ENCODE data around the gene PCBP4.
"Not testable (repeated sequence)": the region's sequence is repeated elsewhere in the genome, so short reads cannot be mapped to it uniquely, and the experiment has no call there.

Gene PCBP4

GRCh38 chr3:51937014-51937413 is 30.2 kb downstream of the PCBP4 start:
- DNase-seq = no peak

DNA sequence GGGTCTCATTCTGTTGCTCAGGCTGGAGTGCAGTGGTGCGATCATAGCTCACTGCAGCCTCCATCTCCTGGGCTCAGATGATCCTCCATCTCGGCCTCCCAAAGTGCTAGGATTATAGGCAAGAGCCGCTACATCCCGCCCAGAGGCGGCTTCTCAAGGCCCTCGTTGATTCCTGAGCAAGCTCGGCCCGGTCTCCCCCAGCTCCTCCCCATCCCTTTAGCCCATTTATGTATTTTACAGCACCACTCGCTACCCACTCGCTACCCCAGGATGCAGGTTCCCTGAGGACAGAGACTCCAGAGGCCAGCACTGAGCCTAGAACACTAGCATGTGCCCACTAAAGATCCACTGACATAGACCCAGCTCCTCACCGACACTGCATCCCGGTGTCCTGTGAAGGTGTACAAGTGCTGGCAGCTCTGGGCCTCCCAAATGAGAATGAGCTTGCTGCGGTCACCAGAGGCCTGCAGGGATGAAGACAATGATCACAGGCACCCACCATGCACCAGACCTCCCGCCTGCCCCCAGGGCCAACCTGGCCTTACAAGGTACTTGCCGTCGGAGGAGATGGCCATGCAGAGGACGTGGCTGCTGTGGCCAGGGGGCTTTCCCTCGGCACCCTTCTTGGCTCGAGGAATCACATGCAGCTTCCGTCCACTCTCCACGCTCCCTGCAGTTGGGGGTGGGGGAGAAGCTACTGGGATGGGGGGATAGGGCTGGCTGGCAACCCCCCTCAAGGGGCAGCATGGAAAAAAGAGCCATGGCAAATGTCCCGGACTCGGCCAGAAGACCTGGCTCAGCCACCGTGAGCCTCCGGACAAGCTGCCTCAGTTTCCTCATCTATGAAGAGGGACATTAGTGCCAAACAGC is 31.1 kb downstream of the PCBP4 start:
- no peak for DNase-seq

DNA sequence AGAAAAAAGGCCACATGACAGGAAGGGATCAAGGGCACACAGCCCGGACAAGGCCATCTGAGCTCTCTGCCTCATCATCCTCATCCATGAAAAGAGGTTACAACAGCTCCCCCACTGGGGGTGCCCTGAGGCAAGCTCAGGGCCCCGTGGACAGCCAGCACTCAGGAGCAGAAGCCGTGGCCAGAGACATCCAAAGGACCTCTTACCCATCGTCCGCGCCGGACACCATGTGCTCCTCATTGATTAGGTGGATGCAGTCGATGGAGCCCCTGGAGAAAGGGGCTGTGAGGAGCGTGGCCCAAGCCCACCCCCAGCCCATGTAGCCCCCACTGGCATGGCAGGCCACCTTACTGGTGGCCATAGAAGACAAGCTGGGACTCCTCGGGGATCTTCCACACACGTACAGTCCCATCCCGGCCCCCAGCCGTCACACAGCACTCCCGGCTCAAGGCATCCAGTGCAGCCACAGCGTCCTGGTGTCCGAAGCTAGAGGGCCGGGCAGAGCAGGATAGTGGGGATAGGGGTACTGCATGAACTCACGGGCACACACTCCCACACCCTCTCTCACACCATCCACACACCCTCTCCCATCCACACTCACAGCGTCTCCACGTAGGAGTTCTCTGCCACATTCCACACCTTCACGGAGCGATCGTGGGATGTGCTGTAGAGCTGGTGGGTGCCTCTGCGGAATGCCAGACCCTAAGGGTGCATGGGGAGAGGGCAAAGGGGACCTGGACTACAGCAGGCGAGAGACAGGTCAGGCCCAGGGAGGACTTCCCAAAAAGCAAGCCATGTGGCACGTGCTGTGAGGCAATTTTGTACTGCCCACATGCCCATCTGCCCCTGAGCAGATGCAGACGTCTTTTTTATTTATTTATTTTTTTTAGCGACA is 32.0 kb downstream of the PCBP4 start:
- no peak for DNase-seq

DNA sequence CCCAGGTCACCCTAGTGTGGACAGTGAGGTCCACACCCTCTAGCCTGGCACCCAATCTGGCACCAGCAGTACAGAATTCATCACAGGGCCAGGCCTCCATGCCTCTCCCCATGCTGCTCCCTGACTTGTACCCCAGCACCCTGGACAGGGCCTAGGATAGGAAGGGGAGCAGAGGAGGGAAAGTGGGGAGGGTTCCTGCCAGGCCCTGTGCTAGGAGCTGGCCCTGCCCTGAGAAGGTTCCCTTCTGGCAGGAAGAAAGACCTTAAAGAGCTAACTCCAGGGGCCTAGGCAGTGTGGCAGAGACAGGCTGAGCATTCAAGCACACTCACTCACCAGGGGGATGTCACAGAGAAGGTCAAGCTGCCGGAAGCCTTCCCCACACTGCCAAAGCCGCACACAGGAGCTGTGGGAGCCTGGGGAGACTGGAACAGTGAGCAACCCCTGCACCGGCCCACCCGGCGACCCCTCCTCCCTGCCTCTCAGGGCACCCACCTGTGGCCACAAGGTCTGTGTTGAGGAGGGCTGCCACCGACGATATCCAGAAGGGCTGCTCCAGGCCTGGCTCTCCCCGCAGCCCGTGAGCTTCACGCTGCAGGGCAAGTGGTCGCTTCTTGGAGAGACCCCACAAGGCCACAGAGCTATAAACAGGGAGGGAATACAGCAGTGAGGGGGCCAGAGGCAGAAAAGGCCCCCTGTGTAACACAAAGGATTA is 33.0 kb downstream of the PCBP4 start:
- no peak for DNase-seq

- DNase-seq = no peak
Measured at GRCh38 chr3:51933471-51934138, 33.6 kb downstream of the PCBP4 start.

GRCh38 chr3:51932471-51933370 is 34.5 kb downstream of the PCBP4 start:
- no peak for DNase-seq

GRCh38 chr3:51931756-51932155 is 35.5 kb downstream of the PCBP4 start:
- no peak for DNase-seq

GRCh38 chr3:51930439-51930838 is 36.8 kb downstream of the PCBP4 start:
- DNase-seq = no peak

GRCh38 chr3:51929420-51930003 is 37.7 kb downstream of the PCBP4 start:
- DNase-seq = no peak

- DNase-seq = not testable (repeated sequence)
Measured at GRCh38 chr3:51928981-51929380, 38.3 kb downstream of the PCBP4 start.

GRCh38 chr3:51928438-51928837 is 38.8 kb downstream of the PCBP4 start:
- no peak for DNase-seq

GRCh38 chr3:51927061-51927977 is 39.9 kb downstream of the PCBP4 start:
- DNase-seq = no peak

DNA sequence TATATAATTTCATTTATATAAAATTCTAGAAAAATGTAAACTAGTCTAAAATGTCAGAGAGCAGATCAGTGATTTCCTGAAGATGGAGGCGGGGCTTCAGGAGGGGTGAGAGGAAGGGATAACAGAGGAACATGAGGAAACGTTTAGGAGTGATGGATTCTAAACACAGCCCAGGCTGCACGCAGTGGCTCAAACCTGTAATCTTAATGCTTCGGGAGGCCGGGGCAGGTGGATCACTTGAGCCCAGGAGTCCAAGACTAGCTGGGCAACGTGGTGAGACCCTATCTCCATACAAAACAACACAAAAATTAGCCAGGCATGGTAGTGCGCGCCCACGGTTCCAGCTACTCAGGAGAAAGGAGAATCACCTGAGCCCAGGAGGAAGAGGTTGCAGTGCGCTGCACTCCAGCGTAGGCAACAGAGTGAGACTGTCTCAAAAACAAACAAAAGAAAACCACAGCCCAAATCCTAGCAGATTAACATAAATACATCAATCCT is 46.1 kb downstream of the PCBP4 start:
- DNase-seq = no peak

- DNase-seq = no peak
Measured at GRCh38 chr3:51916418-51916817, 50.8 kb downstream of the PCBP4 start.

DNA sequence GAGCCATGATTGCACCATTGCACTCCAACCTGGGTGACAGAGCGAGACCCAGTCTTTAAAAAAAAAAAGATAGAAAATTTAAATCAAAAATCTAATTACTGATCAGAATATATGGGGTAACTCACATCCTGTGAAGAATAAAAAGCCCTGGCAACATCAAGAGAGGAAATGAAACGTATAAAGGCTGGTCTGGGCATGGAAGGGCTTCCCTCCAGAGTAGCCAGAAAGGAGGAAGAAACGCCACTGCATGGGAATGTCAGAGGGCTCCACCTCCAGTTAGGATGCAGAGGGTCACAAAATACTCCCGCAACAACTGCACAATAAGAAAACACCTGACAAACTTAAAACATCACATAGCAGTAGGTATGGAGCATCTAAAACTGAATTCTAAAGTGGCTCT is 59.2 kb downstream of the PCBP4 start:
- DNase-seq = no peak

Data from NCI-H1436 (cell line).